GM13976 (cell line): ENCODE measurements around the gene LIN28A.
"Not testable (repeated sequence)": the region's sequence is repeated elsewhere in the genome, so short reads cannot be mapped to it uniquely, and the experiment has no call there.

Experiments used
- DNase-seq: peaks from one replicate; pipeline ENCODE4 v3.0.0; 2012; ENCODE audit warnings: low spot score
- in situ Hi-C: fragments of 300-500 bp; cut with MboI; formaldehyde crosslinking; loops from one replicate; pipeline ENCODE4 v1.12.0; 2022; ENCODE audit warnings: low sequenced_read_pairs, mixed read lengths, inconsistent platforms; ENCODE audit not compliant: unreplicated experiment
- TF ChIP-seq, protein P1 (sequence below): IDR thresholded peaks from 2 replicates; pipeline ENCODE4 v1.5.1; 2012; ENCODE audit warnings: borderline replicate concordance, mild to moderate bottlenecking; ENCODE audit not compliant: insufficient read depth; ENCODE audit errors: extremely low read depth, missing control alignments, control extremely low read depth

Gene LIN28A

DNA sequence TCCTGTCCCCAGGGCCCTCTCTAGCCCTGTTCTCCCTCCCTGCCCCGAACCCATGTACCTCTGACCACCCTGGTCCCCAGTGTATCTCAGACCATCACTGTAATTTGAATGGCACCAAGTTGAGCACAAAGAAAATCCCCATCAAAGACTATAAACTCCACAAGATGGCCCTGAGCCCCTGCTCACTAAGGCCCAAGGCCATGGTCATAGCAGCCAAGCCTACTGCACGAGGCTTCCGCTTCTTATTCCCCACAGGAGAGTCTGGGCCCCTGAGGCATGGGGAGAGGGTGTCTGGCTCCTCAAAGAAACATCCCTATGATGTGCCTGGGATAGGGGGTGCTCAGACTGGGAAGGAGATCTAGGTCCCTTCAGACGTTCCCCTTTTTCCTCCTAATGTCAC lies 42.6 kb upstream of the LIN28A start:
- TF ChIP-seq, protein P1, sequence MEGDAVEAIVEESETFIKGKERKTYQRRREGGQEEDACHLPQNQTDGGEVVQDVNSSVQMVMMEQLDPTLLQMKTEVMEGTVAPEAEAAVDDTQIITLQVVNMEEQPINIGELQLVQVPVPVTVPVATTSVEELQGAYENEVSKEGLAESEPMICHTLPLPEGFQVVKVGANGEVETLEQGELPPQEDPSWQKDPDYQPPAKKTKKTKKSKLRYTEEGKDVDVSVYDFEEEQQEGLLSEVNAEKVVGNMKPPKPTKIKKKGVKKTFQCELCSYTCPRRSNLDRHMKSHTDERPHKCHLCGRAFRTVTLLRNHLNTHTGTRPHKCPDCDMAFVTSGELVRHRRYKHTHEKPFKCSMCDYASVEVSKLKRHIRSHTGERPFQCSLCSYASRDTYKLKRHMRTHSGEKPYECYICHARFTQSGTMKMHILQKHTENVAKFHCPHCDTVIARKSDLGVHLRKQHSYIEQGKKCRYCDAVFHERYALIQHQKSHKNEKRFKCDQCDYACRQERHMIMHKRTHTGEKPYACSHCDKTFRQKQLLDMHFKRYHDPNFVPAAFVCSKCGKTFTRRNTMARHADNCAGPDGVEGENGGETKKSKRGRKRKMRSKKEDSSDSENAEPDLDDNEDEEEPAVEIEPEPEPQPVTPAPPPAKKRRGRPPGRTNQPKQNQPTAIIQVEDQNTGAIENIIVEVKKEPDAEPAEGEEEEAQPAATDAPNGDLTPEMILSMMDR, result no peak
- in situ Hi-C loops, result no loop called here
- no peak for DNase-seq

DNA sequence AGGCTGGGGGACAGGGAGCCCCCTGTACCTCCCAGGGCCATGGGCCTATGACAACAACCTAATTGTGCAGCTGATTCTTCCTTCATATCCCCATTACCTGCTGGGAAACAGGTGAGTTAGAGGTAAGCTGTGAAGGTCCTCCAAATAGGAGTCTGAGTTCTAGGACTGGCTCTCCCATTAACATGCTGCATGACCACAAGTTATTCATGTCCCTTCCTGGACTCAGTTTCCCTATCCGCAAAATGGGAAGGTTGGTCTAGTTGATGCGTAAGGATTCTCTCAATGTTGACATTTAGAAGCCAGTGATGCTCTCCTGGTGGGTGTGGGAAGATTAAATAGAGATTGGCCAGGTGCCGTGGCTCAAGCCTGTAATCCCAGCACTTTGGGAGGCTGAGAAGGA lies 42.1 kb upstream of the LIN28A start:
- DNase-seq, result no peak
- TF ChIP-seq, protein P1, result no peak
- in situ Hi-C loops, result no loop called here

DNA sequence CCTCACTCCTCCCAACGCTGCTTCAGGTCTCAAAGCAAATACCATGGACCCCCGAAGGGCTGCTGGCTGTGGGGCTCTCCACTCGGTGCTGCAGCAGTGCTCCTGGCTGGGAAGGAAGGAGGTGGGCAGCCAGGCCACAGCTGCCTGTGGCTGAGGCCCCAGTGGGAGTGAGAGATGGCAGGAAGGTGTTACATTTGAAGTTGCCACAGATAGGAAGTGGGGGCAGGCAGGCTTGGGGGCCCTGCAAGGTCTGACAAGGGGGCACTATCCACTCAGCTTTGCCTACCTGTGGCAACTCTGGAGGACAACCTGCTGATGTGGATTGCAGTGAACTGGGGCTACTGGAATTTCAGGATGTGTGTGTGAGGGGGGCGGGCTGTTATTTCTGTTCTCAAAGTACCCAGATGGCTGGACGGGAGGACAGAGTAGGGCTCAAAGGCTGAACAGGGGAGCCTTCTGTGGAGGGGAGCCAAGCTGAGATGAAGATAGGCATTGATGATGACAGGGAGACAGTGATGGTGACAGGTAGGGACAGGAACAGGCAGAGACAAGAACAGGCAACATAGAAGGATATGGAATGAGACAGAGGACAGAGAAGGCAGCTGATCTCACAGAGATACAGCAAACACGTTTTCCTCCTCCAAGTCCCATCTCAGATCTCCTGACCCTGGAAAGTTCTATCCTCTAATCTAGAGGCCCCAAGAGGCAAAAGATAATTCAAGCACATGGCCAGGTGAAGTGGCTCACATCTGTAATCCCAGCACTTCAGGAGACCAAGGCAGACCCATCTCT lies 39.8 kb upstream of the LIN28A start:
- DNase-seq, result no peak
- TF ChIP-seq, protein P1, result no peak

DNA sequence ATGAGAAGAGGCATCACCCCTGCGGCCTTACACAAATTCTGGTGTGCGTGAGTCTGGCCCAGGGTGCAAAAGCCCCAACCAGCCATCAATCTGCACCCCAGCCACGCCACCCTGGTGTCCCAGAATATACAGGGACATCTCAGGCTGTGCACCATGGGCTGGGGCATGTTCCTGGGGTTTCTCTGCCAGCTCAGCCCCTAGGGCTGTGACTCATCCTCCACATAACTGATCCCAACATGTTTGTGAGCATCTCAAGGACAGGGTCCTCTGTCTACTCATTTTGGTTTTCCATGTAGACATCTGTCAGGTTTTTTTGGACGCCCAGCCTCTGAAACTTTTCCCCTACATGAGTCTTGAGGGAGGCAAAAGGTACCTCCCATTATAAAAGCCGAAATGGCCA lies 38.6 kb upstream of the LIN28A start:
- TF ChIP-seq, protein P1, result no peak
- no peak for DNase-seq
- in situ Hi-C loops, result no loop called here

More for the DNA sequence above, 39.8 kb upstream of the LIN28A start:
- in situ Hi-C loops, result no loop called here

DNA sequence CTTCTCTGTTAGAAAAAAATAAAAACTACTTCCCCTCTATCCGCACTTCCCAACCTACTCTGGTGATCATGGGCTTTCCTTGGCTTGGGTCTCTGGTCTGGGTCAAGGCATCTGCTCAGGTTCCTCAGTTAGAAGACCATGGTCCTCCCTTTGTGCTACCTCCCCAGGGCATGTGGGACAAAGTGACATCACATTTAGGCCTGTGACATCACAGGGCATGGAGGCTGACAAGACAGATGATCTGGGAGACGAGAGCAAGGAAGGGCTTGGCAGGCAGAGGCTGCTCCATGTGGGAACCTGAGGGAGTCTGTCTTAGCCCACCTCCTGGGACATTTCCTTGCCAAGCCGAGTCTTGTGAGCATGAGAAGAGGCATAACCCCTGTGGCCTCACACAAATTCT lies 38.0 kb upstream of the LIN28A start, which contains the start of gene ZNF683:
Gene ZNF683, minus strand, starts transcription at position 140 of the 400 bp plus-strand sequence. CDS start 4,179 bp downstream, outside the sequence.
- in situ Hi-C loops, DNase-seq: not testable (repeated sequence)

DNA sequence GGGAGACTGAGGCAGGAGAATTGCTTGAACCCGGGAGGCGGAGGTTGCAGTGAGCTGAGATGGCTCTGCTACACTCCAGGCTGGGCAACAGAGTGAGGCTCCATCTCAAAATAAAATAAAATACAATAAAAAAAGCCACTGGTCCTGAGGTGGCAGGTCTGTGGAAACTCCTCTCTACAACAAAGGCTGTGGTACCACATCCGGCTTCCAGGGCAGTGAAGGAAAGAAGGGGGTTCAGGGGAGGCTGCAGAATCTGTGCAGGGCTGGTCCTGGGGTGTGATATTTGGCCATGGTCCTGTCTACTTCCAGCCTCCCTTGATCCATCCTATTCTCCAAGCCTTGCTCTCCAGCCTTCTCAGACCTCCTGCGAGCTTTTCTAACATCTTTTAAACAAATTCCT lies 37.3 kb upstream of the LIN28A start:
- DNase-seq, result no peak
- in situ Hi-C loops, result no loop called here
- TF ChIP-seq, protein P1, result no peak

DNA sequence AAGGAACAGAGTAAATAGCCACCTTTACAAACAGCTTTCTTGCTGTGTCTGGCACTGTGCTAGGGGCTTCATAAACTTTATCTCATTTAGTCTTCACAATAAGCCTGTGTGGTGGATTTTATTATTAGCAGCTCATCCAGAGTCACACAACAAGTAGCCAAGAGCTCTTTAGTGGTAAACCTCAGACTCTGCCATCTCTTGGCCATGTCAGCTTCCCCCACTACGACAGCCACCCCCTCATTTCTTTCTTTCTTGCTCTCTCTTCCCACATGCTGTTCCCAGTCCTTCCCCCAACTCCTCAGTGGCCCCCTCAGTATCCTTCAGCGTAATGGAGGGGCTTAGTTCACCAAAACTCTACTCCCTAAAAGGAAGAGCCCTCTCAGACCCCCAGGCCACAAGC lies 36.8 kb upstream of the LIN28A start:
- no peak for DNase-seq
- in situ Hi-C loops, result no loop called here

DNA sequence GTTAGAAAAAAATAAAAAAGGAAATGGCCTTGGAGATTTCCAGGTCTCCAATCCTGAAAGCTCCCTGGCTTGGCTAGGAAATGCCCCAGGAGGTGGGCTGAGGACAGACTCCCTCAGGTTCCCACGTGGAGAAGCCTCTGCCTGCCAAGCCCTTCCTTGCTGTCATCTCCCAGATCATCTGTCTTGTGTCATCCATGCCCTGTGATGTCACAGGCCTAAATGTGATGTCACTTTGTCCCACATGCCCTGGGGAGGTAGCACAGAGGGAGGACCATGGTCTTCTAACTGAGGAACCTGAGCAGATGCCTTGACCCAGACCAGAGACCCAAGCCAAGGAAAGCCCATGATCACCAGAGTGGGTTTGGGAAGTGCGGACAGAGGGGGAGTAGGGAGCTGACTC lies 36.3 kb upstream of the LIN28A start:
- in situ Hi-C loops, DNase-seq: not testable (repeated sequence)

More for the DNA sequence above, 36.8 kb upstream of the LIN28A start:
- TF ChIP-seq, protein P1, result no peak
